H9 (cell line): ENCODE results near the gene CABLES2. TPM values are rescaled to one million over a fixed set of nuclear protein-coding genes. Genes with fewer than 3 reads are reported as not detected.

Experiments used
- DNase-seq: peaks from one replicate; pipeline ENCODE4 v3.0.0-alpha.2; 2017
- H2AFZ ChIP-seq: one replicate; pipeline ENCODE4 v1.6.1; 2013; ENCODE audit warnings: mild to moderate bottlenecking, low read length, control low read depth, moderate library complexity
- H2AK5ac ChIP-seq: 2 replicates; pipeline ENCODE4 v1.6.1; 2013; ENCODE audit warnings: low read length, control low read depth, mixed read lengths; ENCODE audit not compliant: insufficient read length
- H2BK120ac ChIP-seq: one replicate; pipeline ENCODE4 v1.6.1; 2013; ENCODE audit warnings: low read depth, mild to moderate bottlenecking, low read length, control low read depth, inconsistent platforms; ENCODE audit not compliant: poor library complexity, severe bottlenecking
- H2BK12ac ChIP-seq: 2 replicates; pipeline ENCODE4 v1.6.1; 2013; ENCODE audit warnings: low read length, control low read depth, mixed read lengths, low read depth; ENCODE audit not compliant: insufficient read length
- H2BK15ac ChIP-seq: 2 replicates; pipeline ENCODE4 v1.6.1; 2013; ENCODE audit warnings: low read depth, low read length, control low read depth
- H2BK20ac ChIP-seq: one replicate; pipeline ENCODE4 v1.6.1; 2013; ENCODE audit warnings: low read depth, mild to moderate bottlenecking, low read length, control low read depth, inconsistent platforms; ENCODE audit not compliant: poor library complexity, severe bottlenecking
- H2BK5ac ChIP-seq: 2 replicates; pipeline ENCODE4 v1.6.1; 2013; ENCODE audit warnings: low read length, control low read depth, mixed read lengths; ENCODE audit not compliant: insufficient read length
- H3K14ac ChIP-seq: 2 replicates; pipeline ENCODE4 v1.6.1; 2013; ENCODE audit warnings: low read length, control low read depth; ENCODE audit not compliant: insufficient read depth
- H3K18ac ChIP-seq: 2 replicates; pipeline ENCODE4 v1.6.1; 2013; ENCODE audit warnings: low read depth, mild to moderate bottlenecking, mixed read lengths, low read length, control low read depth; ENCODE audit not compliant: insufficient read length
- H3K23ac ChIP-seq: 2 replicates; pipeline ENCODE4 v1.6.1; 2013; ENCODE audit warnings: low read length, control low read depth, mixed read lengths, low read depth; ENCODE audit not compliant: insufficient read length
- H3K23me2 ChIP-seq: 2 replicates; pipeline ENCODE4 v1.6.1; 2013; ENCODE audit warnings: low read depth, mild to moderate bottlenecking, mixed read lengths, low read length, control low read depth; ENCODE audit not compliant: insufficient read length, poor library complexity, severe bottlenecking
- H3K27ac ChIP-seq: 2 replicates; pipeline ENCODE4 v1.5.1; 2013; ENCODE audit warnings: low read length, control low read depth, mixed read lengths, low read depth; ENCODE audit not compliant: insufficient read length
- H3K27me3 ChIP-seq: 2 replicates; pipeline ENCODE4 v1.6.1; 2013; ENCODE audit warnings: low read length, control low read depth, inconsistent platforms; ENCODE audit not compliant: insufficient read depth
- H3K4ac ChIP-seq: 2 replicates; pipeline ENCODE4 v1.6.1; 2013; ENCODE audit warnings: low read depth, mild to moderate bottlenecking, control low read depth, inconsistent platforms, low read length, moderate library complexity
- H3K4me1 ChIP-seq: 2 replicates; pipeline ENCODE4 v1.6.1; 2013; ENCODE audit warnings: low read length, control low read depth, inconsistent platforms; ENCODE audit not compliant: insufficient read depth
- H3K4me2 ChIP-seq: 2 replicates; pipeline ENCODE4 v1.6.1; 2013; ENCODE audit warnings: low read length, control low read depth, mixed read lengths; ENCODE audit not compliant: insufficient read length, insufficient read depth
- H3K56ac ChIP-seq: 2 replicates; pipeline ENCODE4 v1.6.1; 2013; ENCODE audit warnings: low read depth, mild to moderate bottlenecking, mixed read lengths, low read length, control low read depth; ENCODE audit not compliant: insufficient read length
- H3K79me1 ChIP-seq: 2 replicates; pipeline ENCODE4 v1.6.1; 2013; ENCODE audit warnings: low read depth, mild to moderate bottlenecking, moderate library complexity, low read length, control low read depth, inconsistent platforms; ENCODE audit not compliant: insufficient read depth, poor library complexity, severe bottlenecking
- H3K79me2 ChIP-seq: 2 replicates; pipeline ENCODE4 v1.6.1; 2013; ENCODE audit warnings: low read length, control low read depth, inconsistent platforms; ENCODE audit not compliant: insufficient read depth
- H3K9ac ChIP-seq: 2 replicates; pipeline ENCODE4 v1.6.1; 2013; ENCODE audit warnings: low read length, control low read depth, mixed read lengths; ENCODE audit not compliant: insufficient read length; ENCODE audit errors: extremely low read depth
- H3K9me3 ChIP-seq: one replicate; pipeline ENCODE4 v1.6.1; 2013; ENCODE audit warnings: low read depth, low read length, inconsistent platforms; ENCODE audit not compliant: control insufficient read depth
- H3T11ph ChIP-seq: one replicate; pipeline ENCODE4 v1.6.1; 2013; ENCODE audit warnings: mild to moderate bottlenecking, low read length, control low read depth, inconsistent platforms
- H4K20me1 ChIP-seq: one replicate; pipeline ENCODE4 v1.6.1; 2013; ENCODE audit not compliant: control insufficient read depth, insufficient read length, insufficient read depth
- H4K5ac ChIP-seq: 2 replicates; pipeline ENCODE4 v1.6.1; 2013; ENCODE audit warnings: low read depth, mild to moderate bottlenecking, mixed read lengths, low read length, control low read depth; ENCODE audit not compliant: insufficient read length
- H4K8ac ChIP-seq: replicated peaks from 2 replicates; pipeline ENCODE4 v1.6.1; 2013; ENCODE audit warnings: low read length, control low read depth, mixed read lengths, low read depth; ENCODE audit not compliant: insufficient read length
- H4K91ac ChIP-seq: 2 replicates; pipeline ENCODE4 v1.6.1; 2013; ENCODE audit warnings: low read depth, mild to moderate bottlenecking, moderate library complexity, mixed read lengths, low read length, control low read depth; ENCODE audit not compliant: insufficient read length
- H3K27ac Mint-ChIP-seq, 3 experiments: 2 replicates in 2 of 3; 3 replicates in 1 of 3; pipeline ENCODE4 v1.8.0; 2020 to 2021; ENCODE audit warnings: mixed read lengths in 3 of 3, mild to moderate bottlenecking in 1 of 3, moderate library complexity in 1 of 3
- H3K27me3 Mint-ChIP-seq: 2 replicates; pipeline ENCODE4 v1.8.0; 2021; ENCODE audit warnings: low read depth, mild to moderate bottlenecking, moderate library complexity, mixed read lengths
- H3K36me3 Mint-ChIP-seq, 3 experiments: 2 replicates in 2 of 3; 3 replicates in 1 of 3; pipeline ENCODE4 v1.8.0; 2020 to 2021; ENCODE audit warnings: low read depth in 3 of 3, mixed read lengths in 3 of 3; ENCODE audit not compliant: insufficient read depth in 1 of 3
- H3K4me1 Mint-ChIP-seq, 2 experiments: 2 replicates each; pipeline ENCODE4 v1.8.0; 2020; ENCODE audit warnings: mixed read lengths in 2 of 2
- H3K4me3 Mint-ChIP-seq, 2 experiments: 2 replicates in 1 of 2; 3 replicates in 1 of 2; pipeline ENCODE4 v1.8.0; 2020 to 2021; ENCODE audit warnings: mild to moderate bottlenecking in 2 of 2, mixed read lengths in 2 of 2, moderate library complexity in 1 of 2
- H3K9me3 Mint-ChIP-seq, 2 experiments: 2 replicates in 1 of 2; 3 replicates in 1 of 2; pipeline ENCODE4 v1.8.0; 2020; ENCODE audit warnings: mild to moderate bottlenecking in 2 of 2, mixed read lengths in 2 of 2, moderate library complexity in 1 of 2
- CTCF ChIP-seq: fragments of 200-600 bp; sonication (generic); conservative IDR thresholded peaks from 3 replicates; pipeline ENCODE4 v1.8.0; 2021; ENCODE audit warnings: antibody characterized with exemption, mild to moderate bottlenecking
- WGBS: extraction: QIAGEN DNeasy Blood & Tissue Kit; methylation state at CpG from one replicate; pipeline ENCODE4 v1.1.7; 2013; ENCODE audit warnings: missing lambda C conversion rate, low lambda C conversion rate, mixed read lengths; ENCODE audit not compliant: insufficient read length; ENCODE audit errors: extremely low coverage; 5-methylcytosine and 5-hydroxymethylcytosine counted together
- total RNA-seq: library from RNA; stranded (reverse); gene quantifications from 2 replicates; pipeline ENCODE4 v1.2.1, GENCODE V29; 2021

The CABLES2 gene
- total RNA-seq, 1 experiment from 2014 or later, result 10.8 TPM

- no peaks in the 10 kb centered on the region for H3K27me3 ChIP-seq
- TF ChIP-seq CTCF, result no peak
- no peak overlapping the region for H3K27ac ChIP-seq
- H3K9me3 ChIP-seq, result no peaks in the 10 kb centered on the region
- H4K91ac ChIP-seq, result no peak overlapping the region
- H2BK15ac ChIP-seq, result no peak overlapping the region
- H2BK120ac ChIP-seq, result no peak overlapping the region
- H2AFZ ChIP-seq, result no peak overlapping the region
- H4K5ac ChIP-seq, result no peak overlapping the region
- H3T11ph ChIP-seq, result no peak overlapping the region
- no peak overlapping the region for H3K18ac ChIP-seq
- DNase-seq, result no peak
- H4K20me1 ChIP-seq, result no peaks in the 10 kb centered on the region
- H3K4ac ChIP-seq, result no peak overlapping the region
- no peak overlapping the region for H3K9ac ChIP-seq
- H3K23ac ChIP-seq, result no peak overlapping the region
- no peak overlapping the region for H2BK5ac ChIP-seq
- H4K8ac ChIP-seq, result no peak overlapping the region
- no peak overlapping the region for H3K27ac Mint-ChIP-seq
- no CpG with 5 or more reads among the region's 24 CpGs for WGBS
- H3K36me3 Mint-ChIP-seq, result no peaks in the 10 kb centered on the region
- no peak overlapping the region for H2BK12ac ChIP-seq
- no peaks in the 10 kb centered on the region for H3K79me2 ChIP-seq
- H3K27me3 Mint-ChIP-seq, result peaks cover 1% of the 10 kb centered on the region
- no peaks in the 10 kb centered on the region for H3K4me1 ChIP-seq
- H3K23me2 ChIP-seq, result no peaks in the 10 kb centered on the region
- no peak overlapping the region for H3K4me2 ChIP-seq
- H3K14ac ChIP-seq, result no peak overlapping the region; the same call in 1 of the 2 replicates
- H3K4me1 Mint-ChIP-seq, result no peaks in the 10 kb centered on the region
- H3K4me3 Mint-ChIP-seq, result no peak overlapping the region
- H3K56ac ChIP-seq, result no peak overlapping the region
- no peak overlapping the region for H2BK20ac ChIP-seq
- H2AK5ac ChIP-seq, result no peak overlapping the region
- no peaks in the 10 kb centered on the region for H3K79me1 ChIP-seq
- no peaks in the 10 kb centered on the region; a peak in 1 of 5 replicates for H3K9me3 Mint-ChIP-seq
These were observed 8.4 kb upstream of the CABLES2 start for GRCh38 chr20:62415354-62416111.
